Transverse colon (tissue), 4 donors: Measurements from ENCODE around the gene SHB. TPM values are rescaled to one million over a fixed set of nuclear protein-coding genes. Genes with fewer than 3 reads are reported as not detected.
"Not testable (repeated sequence)": the region's sequence is repeated elsewhere in the genome, so short reads cannot be mapped to it uniquely, and the experiment has no call there.

ENCODE experiments used
- DNase-seq: peaks from one replicate; pipeline ENCODE4 v3.0.0-alpha.2; 2019
- H3K27ac ChIP-seq, 4 donors: fragments of 200-600 bp; sonication (generic); 2 replicates each; pipeline ENCODE4 v1.5.1; 2016 to 2018; ENCODE audit warnings: inconsistent platforms in 4 of 4
- H3K27me3 ChIP-seq: fragments of 200-600 bp; sonication (generic); 2 replicates; pipeline ENCODE4 v1.5.1; 2017; ENCODE audit warnings: inconsistent platforms
- H3K36me3 ChIP-seq, 4 donors: fragments of 200-600 bp; sonication (generic); 2 replicates each; pipeline ENCODE4 v1.5.1; 2017 to 2019; ENCODE audit warnings: inconsistent platforms in 4 of 4
- H3K4me1 ChIP-seq, 4 donors: fragments of 200-600 bp; sonication (generic); 2 replicates each; pipeline ENCODE4 v1.5.1; 2017 to 2020; ENCODE audit warnings: inconsistent platforms in 4 of 4
- H3K4me3 ChIP-seq, 4 donors: fragments of 200-600 bp; sonication (generic); 1 replicate in 1 of 4; 2 replicates in 3 of 4; pipeline versions ENCODE4 v1.5.1 to v1.6.1; 2017 to 2019; ENCODE audit warnings: inconsistent platforms in 4 of 4
- H3K9me3 ChIP-seq, 2 donors: fragments of 200-600 bp; sonication (generic); 2 replicates each; pipeline ENCODE4 v1.5.1; 2017 to 2019; ENCODE audit warnings: inconsistent platforms in 2 of 2
- CTCF ChIP-seq, 5 experiments: fragments of 200-600 bp in 3 of 5; fragments of 450-650 bp in 2 of 5; sonication (generic) in 3 of 5; IDR thresholded peaks; 1 replicate in 2 of 5; 2 replicates in 3 of 5; pipeline ENCODE4 v1.5.1; 2016 to 2017; ENCODE audit warnings: antibody characterized with exemption in 5 of 5, inconsistent platforms in 3 of 5, mild to moderate bottlenecking in 2 of 5, moderate library complexity in 1 of 5
- EP300 ChIP-seq: sonication (generic); formaldehyde crosslinking; IDR thresholded peaks from one replicate; pipeline ENCODE4 v1.6.1; 2017; ENCODE audit warnings: antibody characterized with exemption, low read depth
- POLR2A ChIP-seq: fragments of 450-650 bp; IDR thresholded peaks from one replicate; pipeline ENCODE4 v1.6.1; 2016; ENCODE audit warnings: antibody characterized with exemption, mild to moderate bottlenecking, moderate library complexity
- POLR2AphosphoS5 ChIP-seq, 3 donors: sonication (generic); formaldehyde crosslinking; IDR thresholded peaks; one replicate each; pipeline ENCODE4 v1.6.1; 2016; ENCODE audit warnings: antibody characterized with exemption in 3 of 3
- WGBS, 2 donors: methylation state at CpG; one replicate each; pipeline ENCODE4 v1.1.5; 2018; ENCODE audit warnings: low coverage in 1 of 2; 5-methylcytosine and 5-hydroxymethylcytosine counted together
- in situ Hi-C, 4 donors: fragments of 200-750 bp; cut with MboI; loops; one replicate each; pipeline versions ENCODE4 v1.15.0 to v1.15.1; 2017; ENCODE audit warnings: low sequenced_read_pairs in 3 of 4, low pct_ligation_motif_present in 1 of 4, low pct_unique_long_range_greater_than_20kb in 1 of 4
- intact Hi-C: fragments of 100-400 bp; cut with DNase I; formaldehyde crosslinking; loops from one replicate; pipeline ENCODE4 v1.15.1; 2023; ENCODE audit warnings: low total_unique reads
- total RNA-seq, 4 donors: library from RNA; depleted of rRNA; stranded (reverse); fragments of >200 nt; gene quantifications; one replicate each; pipeline ENCODE4 v1.1.0, GENCODE V29; 2016

Gene SHB
- total RNA-seq, 4 donors from 2014 or later, result 11.9 to 33.7 (median 22.2) TPM

GRCh38 chr9:37892063-37892462, 177.0 kb downstream of the SHB start:
- no peak overlapping the region for H3K27ac ChIP-seq
- H3K9me3 ChIP-seq, result no peaks in the 10 kb centered on the region
- DNase-seq, result no peak
- H3K4me3 ChIP-seq, result no peak overlapping the region
- no peaks in the 10 kb centered on the region for H3K27me3 ChIP-seq
- H3K36me3 ChIP-seq, result peaks cover 0 to 42% (median 18%) of the 10 kb centered on the region in 4 donors
- TF ChIP-seq POLR2A (no peak), CTCF (IDR thresholded peaks at IDR 0.05) (no peak), EP300 (no peak), POLR2AphosphoS5 (IDR thresholded peaks at IDR 0.05) (no peak)
- 89 to 90% methylated on average over 8 of the region's 8 CpGs for WGBS, 2 donors
- intact Hi-C loops, result no loop called here
- H3K4me1 ChIP-seq, result no peaks in the 10 kb centered on the region
- in situ Hi-C loops, result loop anchor here in 1 of 4 donors (25.0 kb wide), 1 partner anchor 105 kb away; the partner anchor contains the start of gene EXOSC3

GRCh38 chr9:37891042-37891441, 178.0 kb downstream of the SHB start:
- H3K27ac ChIP-seq, H3K9me3 ChIP-seq, H3K4me3 ChIP-seq, intact Hi-C loops, DNase-seq, H3K4me1 ChIP-seq, H3K27me3 ChIP-seq: not testable (repeated sequence)
- peaks cover 0 to 31% (median 13%) of the 10 kb centered on the region in 4 donors for H3K36me3 ChIP-seq
- WGBS, 2 donors, result 96% methylated on average over 3 to 14 of the region's 17 CpGs
- in situ Hi-C loops, result loop anchor here in 1 of 4 donors (25.0 kb wide), 1 partner anchor 104 kb away; the partner anchor contains the start of gene EXOSC3

- in situ Hi-C loops (loop anchor here in 1 of 4 donors (25.0 kb wide), 1 partner anchor 102 kb away; the partner anchor contains the start of gene EXOSC3), intact Hi-C loops (no loop called here)
- no peak for DNase-seq
- no peak overlapping the region for H3K27ac ChIP-seq
- no peaks in the 10 kb centered on the region for H3K9me3 ChIP-seq
- H3K4me1 ChIP-seq, result no peaks in the 10 kb centered on the region
- TF ChIP-seq CTCF (IDR thresholded peaks at IDR 0.05) (no peak), EP300 (no peak), POLR2AphosphoS5 (IDR thresholded peaks at IDR 0.05) (no peak), POLR2A (no peak)
- no peak overlapping the region for H3K4me3 ChIP-seq
- no peaks in the 10 kb centered on the region for H3K27me3 ChIP-seq
- H3K36me3 ChIP-seq, result peaks cover 0 to 18% (median 8%) of the 10 kb centered on the region in 4 donors
Measured at GRCh38 chr9:37889536-37889935, 179.5 kb downstream of the SHB start.

GRCh38 chr9:37887977-37888583, 180.9 kb downstream of the SHB start:
- TF ChIP-seq POLR2AphosphoS5 (IDR thresholded peaks at IDR 0.05), result peak in 1 of 3 donors; percentile 19
- H3K36me3 ChIP-seq, H3K4me3 ChIP-seq, H3K4me1 ChIP-seq, intact Hi-C loops, H3K27ac ChIP-seq, DNase-seq, H3K27me3 ChIP-seq, H3K9me3 ChIP-seq: not testable (repeated sequence)
- in situ Hi-C loops, result loop anchor here in 1 of 4 donors (25.0 kb wide), 1 partner anchor 101 kb away; the partner anchor contains the start of gene EXOSC3
- WGBS, 2 donors, result 89 to 100% methylated on average over 7 to 11 of the region's 11 CpGs

- Histone ChIP-seq H3K36me3 (peaks cover 0 to 8% (median 0%) of the 10 kb centered on the region in 4 donors), H3K9me3 (no peaks in the 10 kb centered on the region), H3K4me3 (no peak overlapping the region), H3K27ac (no peak overlapping the region), H3K27me3 (no peaks in the 10 kb centered on the region), H3K4me1 (no peaks in the 10 kb centered on the region)
- intact Hi-C loops (no loop called here), in situ Hi-C loops (loop anchor here in 1 of 4 donors (25.0 kb wide), 1 partner anchor 94 kb away; the partner anchor contains the start of gene EXOSC3)
- DNase-seq, result no peak
- TF ChIP-seq CTCF (IDR thresholded peaks at IDR 0.05) (no peak), POLR2A (no peak), EP300 (no peak), POLR2AphosphoS5 (IDR thresholded peaks at IDR 0.05) (no peak)
- WGBS, 2 donors, result 84 to 100% methylated on average over 1 to 2 of the region's 2 CpGs
Measured at GRCh38 chr9:37880916-37881479, 188.0 kb downstream of the SHB start.
